HG03064 (cell line): ENCODE results near the gene LFNG.

Source experiments
- ATAC-seq: cut with Tn5 transposase; IDR thresholded peaks from one replicate; pipeline ENCODE4 v1.9.1; 2021; ENCODE audit warnings: low read depth; ENCODE audit not compliant: unreplicated experiment

LFNG gene

GRCh38 chr7:2566348-2566889 is 46.8 kb downstream of the LFNG start:
- no peak for ATAC-seq

DNA sequence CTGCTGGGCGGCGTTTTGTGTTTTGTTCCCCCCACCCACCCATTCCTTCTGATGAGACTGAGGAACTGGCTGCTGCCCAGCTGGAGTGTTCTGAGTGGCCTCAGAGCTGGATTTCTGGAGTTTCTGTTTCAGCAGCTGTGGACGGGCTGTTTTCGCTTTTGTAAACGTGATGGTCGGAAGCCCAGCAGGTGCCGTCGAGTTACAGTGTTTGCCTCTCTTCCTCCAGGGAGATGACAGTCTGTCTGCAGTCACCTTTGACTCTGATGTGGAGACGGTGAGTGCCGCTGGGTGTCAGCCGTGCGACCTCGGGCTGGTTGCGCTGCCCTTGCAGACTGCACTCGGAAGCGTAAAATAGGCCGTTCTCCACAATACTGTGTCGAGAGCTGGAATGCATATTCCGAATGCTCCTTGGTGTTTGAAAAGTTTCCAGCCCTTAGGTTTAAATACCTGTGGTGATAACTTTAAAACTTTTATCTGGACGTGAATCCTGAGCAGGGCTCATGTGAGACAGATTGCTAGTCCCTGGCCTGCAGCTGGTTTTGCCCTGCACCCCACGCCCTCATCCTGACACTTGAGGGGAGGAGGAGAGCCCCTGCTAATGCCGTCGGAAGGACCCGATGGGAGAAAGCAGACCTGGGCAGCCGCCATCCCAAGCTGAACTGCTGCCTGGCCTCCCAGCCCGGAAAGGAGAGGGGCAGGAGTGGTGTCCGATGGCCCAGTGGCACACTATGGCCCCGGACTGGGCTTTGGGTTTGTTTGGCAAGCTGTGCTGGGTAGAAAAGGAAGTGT is 47.5 kb downstream of the LFNG start:
- peak; percentile 92 for ATAC-seq

GRCh38 chr7:2567679-2568278 is 48.2 kb downstream of the LFNG start:
- no peak for ATAC-seq

DNA sequence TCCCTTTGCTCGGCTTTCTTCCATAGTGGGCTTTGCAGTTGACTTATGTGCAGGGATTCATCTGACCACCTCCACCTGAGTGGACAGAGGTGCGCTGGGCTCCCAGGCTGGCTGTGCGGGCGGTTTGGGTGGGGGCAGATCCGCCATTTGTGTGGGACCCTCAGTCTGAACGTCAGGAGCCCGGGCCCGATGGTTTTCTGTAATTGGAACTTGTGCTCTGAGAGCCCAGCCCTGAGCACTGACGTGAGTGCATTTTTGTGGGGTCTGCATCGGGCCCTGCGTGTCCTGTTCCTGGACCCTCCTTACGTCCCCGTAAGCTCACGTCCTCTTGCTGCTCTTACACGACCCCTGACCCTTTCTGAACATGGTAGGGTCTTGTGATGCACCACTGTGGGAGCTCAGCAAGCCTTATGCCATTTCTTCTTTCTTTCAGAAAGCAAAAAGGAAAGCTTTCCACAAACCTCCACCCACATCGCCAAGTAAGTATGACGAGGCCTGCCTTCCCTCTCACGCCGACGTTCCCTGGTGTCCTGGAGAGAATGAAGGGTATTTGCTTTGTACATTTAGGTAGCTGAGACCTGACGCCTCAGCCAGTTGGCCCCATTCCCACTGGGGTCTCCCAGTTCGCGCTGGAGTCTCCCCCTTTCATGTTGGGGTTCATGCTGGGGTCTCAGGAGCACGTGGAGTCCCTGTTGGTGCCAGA is 49.1 kb downstream of the LFNG start:
- ATAC-seq = no peak

- ATAC-seq = no peak
Measured at GRCh38 chr7:2569421-2569820, 49.8 kb downstream of the LFNG start.

DNA sequence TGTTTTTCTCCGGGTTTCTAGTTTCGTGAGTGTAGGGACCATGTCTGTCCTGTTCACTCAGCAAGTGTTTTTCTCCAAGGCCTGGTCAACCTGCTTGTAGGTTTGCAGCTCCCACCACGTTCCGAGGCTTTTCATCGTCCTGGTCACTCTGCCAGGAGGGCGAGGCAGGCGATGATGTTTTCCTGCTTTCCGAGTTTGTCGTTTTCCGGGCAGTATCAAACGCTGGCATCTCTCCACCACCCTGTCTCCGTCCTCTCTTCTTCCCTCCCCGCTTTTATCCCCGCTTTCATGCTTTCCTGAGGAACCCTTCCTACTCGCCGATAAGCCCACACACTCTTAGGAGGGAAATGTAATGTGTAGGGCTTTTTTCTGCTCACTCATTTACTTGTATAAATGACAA is 50.4 kb downstream of the LFNG start:
- no peak for ATAC-seq

DNA sequence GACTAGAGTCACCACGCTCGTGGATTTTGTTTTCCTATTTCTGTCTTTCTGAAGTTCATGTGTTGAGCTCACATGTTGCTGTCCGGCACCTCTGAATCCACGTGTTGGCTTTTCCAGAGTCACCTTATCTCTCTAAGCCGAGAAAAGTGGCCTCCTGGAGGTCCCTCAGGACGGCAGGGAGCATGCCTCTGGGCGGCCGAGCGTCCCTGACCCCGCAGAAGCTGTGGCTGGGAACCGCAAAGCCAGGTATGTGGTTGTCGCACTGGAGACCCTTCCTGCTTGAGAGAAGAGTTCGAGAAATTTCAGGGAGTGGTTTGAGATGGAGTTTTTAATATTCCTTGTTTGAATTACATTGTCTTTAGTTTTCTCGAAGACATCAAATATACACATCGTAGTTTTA is 51.8 kb downstream of the LFNG start:
- ATAC-seq = no peak

DNA sequence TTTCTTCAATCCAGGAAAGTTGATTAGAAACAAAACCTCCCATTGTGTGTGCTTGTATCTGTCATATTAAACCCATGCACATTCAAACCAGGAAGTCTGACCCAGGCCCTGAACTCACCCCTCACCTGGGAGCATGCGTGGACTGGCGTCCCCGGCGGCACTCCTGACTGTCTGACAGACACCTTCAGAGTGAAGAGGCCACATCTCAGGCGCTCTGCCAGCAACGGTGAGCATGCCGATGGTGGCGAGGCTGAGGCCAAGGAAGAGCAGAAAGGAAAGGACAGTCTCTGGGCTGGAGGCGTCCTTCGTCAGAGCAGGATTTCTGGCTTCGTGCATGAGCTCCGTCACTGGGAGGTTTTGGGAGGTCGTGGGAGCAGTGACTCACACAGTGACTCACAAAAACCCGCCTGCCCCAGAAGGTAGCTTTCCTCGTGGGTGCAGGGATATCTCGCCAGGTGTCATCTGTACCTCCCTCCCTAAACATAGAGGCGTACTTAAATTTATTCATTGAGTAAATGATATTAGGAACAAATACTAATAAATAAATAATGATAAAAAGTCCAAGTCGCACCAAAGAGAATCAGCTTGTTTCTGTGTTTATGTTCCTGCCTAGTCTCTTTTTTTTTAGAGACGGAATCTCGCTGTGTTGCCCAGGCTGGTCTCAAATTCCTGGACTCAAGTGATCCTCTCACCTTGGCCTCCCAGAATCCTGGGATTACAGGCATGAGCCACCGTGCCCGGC is 52.7 kb downstream of the LFNG start:
- no peak for ATAC-seq

DNA sequence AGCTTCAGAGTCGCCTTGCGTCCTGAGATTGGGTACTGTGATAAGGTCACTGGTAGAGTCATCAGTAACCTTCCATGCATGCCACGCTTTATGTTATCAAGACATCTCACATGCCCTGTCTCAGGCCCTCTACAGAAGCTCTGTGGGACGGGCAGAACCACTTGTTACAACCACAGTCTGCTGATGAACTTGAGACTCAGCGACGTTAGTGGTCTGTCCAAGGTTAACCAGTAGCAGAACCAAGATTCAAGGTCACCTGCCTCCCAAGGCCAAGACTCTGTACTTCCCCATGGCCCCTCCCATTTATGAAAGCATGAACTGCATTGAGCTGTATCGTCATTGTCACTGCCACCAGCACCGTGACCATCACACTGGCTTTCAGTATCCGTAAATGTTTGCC is 54.2 kb downstream of the LFNG start:
- ATAC-seq = no peak

DNA sequence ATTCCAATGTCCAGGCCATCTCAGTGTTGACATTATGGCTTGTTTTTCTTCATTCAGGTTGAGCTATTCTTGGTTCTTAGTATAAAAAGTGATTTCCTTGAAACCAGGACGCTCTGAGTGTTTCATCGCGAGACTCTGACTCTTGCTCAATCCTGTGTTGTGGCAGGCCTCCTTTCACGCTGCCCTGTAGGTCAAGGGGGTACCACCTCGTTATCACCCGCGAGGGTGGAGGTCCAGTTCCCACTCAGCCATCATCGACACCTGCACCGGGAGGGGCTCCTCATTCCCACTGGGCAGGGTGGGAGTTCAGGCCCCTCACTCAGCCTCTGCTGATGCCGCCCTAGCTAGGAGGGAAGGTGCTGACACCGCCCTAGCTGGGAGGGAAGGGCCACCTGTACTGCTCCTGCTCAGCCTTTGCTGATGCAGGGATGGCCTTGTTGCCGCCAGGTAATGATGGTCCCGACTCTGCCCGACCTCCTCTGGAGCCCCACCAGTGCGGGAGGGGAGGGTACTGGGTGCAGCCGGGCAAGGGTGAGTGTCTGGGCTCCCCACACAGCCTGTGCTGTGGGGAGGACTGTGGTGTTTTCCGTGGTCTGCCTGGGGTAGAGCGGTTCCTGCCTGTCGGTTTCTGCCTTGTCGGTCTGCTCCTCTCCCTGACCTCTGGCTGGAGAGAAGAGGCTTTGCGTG is 55.6 kb downstream of the LFNG start:
- ATAC-seq = no peak

DNA sequence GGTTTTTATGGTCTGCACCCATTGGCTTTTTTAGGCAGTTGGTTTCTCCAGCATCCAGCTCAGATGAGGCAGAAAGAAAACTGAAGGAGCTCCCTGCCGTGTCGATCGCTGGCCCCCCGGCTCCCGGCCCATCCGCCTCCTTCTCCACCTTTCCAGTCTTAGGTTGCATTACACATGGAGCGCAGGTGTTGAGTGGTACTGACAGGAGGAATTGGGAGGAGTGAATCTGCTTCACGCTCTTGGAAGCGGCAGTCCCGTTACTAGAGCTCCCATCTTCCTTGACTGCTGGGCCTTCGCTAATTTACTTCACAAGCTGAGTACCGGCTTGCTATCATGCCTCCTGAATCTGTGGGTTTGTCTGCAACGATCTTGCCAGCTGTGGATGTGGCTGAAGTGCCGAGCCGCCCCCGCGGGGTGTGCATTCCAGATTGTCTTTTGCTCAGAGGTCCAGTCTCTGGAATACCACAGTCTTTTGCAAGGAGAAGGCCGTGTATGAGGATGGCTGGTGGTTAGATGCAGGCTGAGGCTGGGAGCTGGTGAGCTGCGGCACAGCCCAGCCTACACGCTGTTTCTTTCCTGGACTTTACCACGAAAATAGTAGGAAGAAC is 56.3 kb downstream of the LFNG start:
- no peak for ATAC-seq

DNA sequence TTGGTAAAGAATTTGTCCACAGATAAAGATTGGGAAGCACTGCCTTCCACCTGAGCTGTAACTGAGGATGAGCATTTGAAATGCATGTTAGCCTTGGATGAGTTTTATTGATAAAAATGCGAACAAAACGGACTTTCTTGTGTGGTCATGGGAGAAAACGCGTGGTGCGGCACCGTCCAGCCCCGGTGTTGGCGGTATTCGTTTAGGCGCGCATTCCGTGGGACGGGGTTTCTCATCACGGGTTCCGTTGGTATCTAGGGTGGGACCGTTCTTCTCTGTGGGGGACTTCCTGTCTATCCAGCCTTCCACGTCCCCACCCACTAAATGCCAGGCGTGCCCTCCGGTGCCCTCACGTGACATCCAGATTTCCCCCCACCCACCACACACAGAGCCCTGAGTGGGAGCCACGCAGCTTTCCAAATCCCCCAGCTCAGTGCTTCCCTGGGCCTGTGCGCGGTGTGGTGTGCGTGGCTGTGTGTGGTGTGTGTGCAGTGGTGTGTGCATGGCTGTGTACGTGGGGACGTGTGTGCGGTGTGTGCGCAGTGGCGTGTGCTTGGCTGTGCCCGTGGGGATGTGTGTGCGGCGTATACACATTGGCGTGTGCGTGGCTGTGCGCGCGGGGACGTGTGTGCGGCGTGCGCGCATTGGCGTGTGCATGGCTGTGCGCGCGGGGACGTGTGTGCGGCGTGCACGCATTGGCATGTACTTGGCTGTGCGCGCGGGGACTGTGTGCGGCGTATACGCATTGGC is 57.3 kb downstream of the LFNG start:
- no peak for ATAC-seq
